Hepatocyte (in vitro differentiated cells): Measurements from ENCODE around the gene SPINK8.
"Not testable (repeated sequence)": the region's sequence is repeated elsewhere in the genome, so short reads cannot be mapped to it uniquely, and the experiment has no call there.

ENCODE experiments used
- CTCF ChIP-seq: fragments of 200-600 bp; sonication (generic); IDR thresholded peaks from 2 replicates; pipeline ENCODE4 v1.5.1; 2016; ENCODE audit warnings: antibody characterized with exemption, mild to moderate bottlenecking; ENCODE audit not compliant: poor library complexity
- EZH2 ChIP-seq: fragments of 200-600 bp; sonication (generic); IDR thresholded peaks from 2 replicates; pipeline ENCODE4 v1.6.1; 2016; ENCODE audit warnings: antibody characterized with exemption, mild to moderate bottlenecking, borderline replicate concordance

- TF ChIP-seq EZH2, CTCF: not testable (repeated sequence)
Measured at GRCh38 chr3:48271223-48271622, 62.2 kb downstream of the SPINK8 start.
